Inflammatory macrophage treated with lipopolysaccharide for 4 hours (primary cell): ENCODE results near the gene CACNB4.

Source experiments
- DNase-seq: peaks from one replicate; pipeline ENCODE4 v3.0.0-alpha.2; 2020

The CACNB4 gene

GRCh38 chr2:152086231-152086630 is 12.6 kb downstream of the CACNB4 start:
- no peak for DNase-seq

- no peak for DNase-seq
Measured at GRCh38 chr2:152084076-152084475, 14.8 kb downstream of the CACNB4 start.

GRCh38 chr2:152083202-152083875 is 15.5 kb downstream of the CACNB4 start:
- DNase-seq, result no peak

- no peak for DNase-seq
Measured at GRCh38 chr2:152078662-152079061, 20.2 kb downstream of the CACNB4 start.

GRCh38 chr2:152078023-152078422 is 20.8 kb downstream of the CACNB4 start:
- DNase-seq, result no peak

GRCh38 chr2:152075461-152076050 is 23.3 kb downstream of the CACNB4 start:
- DNase-seq, result no peak

- no peak for DNase-seq
Measured at GRCh38 chr2:152072011-152072410, 26.8 kb downstream of the CACNB4 start.

- no peak for DNase-seq
Measured at GRCh38 chr2:152071518-152071917, 27.3 kb downstream of the CACNB4 start.

- no peak for DNase-seq
Measured at GRCh38 chr2:152071092-152071491, 27.8 kb downstream of the CACNB4 start.

- DNase-seq, result no peak
Measured at GRCh38 chr2:152068226-152068625, 30.6 kb downstream of the CACNB4 start.

GRCh38 chr2:152067823-152068222 is 31.0 kb downstream of the CACNB4 start:
- no peak for DNase-seq

GRCh38 chr2:152065945-152066344 is 32.9 kb downstream of the CACNB4 start:
- no peak for DNase-seq

- no peak for DNase-seq
Measured at GRCh38 chr2:152064001-152064400, 34.8 kb downstream of the CACNB4 start.

- DNase-seq, result no peak
Measured at GRCh38 chr2:152063325-152063924, 35.4 kb downstream of the CACNB4 start.

GRCh38 chr2:152062125-152063091 is 36.4 kb downstream of the CACNB4 start:
- no peak for DNase-seq

GRCh38 chr2:152061383-152061782 is 37.5 kb downstream of the CACNB4 start:
- no peak for DNase-seq

GRCh38 chr2:152058655-152059054 is 40.2 kb downstream of the CACNB4 start:
- no peak for DNase-seq

- no peak for DNase-seq
Measured at GRCh38 chr2:152056418-152056817, 42.4 kb downstream of the CACNB4 start.

- DNase-seq, result peak; percentile 42
Measured at GRCh38 chr2:152055366-152056108, 43.3 kb downstream of the CACNB4 start.

GRCh38 chr2:152054593-152054992 is 44.3 kb downstream of the CACNB4 start:
- peak; percentile 83 for DNase-seq

GRCh38 chr2:152051436-152051835 is 47.4 kb downstream of the CACNB4 start:
- peak; percentile 58 for DNase-seq

- no peak for DNase-seq
Measured at GRCh38 chr2:152050915-152051314, 47.9 kb downstream of the CACNB4 start.

GRCh38 chr2:152050341-152050740 is 48.5 kb downstream of the CACNB4 start:
- no peak for DNase-seq
